ENCODE data around the gene FNDC4.

Gene FNDC4

DNA sequence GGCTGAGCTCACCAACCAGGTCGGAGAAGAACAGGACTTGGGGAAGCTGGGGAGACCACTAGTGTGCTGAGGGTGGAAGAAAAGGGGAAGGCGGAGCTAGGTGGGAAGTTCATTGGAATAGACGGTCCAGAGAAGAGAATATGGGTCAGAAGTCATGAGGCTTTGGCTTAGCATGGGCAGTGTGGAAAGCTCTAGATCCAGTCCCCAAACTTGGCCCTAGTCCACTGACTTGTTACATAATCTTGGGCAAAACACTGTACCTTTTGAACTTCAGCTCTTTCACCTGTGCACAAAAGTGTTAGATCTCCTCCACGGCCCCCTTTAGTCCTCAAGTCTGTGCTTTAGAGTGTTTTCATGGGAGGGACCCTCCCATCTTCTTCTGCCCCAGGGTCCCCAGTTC is 12.3 kb upstream of the FNDC4 start:
- H3K4me3 ChIP-seq (replicated peaks; ENCODE audit: insufficient read depth, low read length) = no peak overlapping the region
- peaks cover 3% of the 10 kb centered on the region for H3K27me3 ChIP-seq (ENCODE audit: insufficient read depth, poor library complexity, severe bottlenecking)
- TF ChIP-seq, protein P1, sequence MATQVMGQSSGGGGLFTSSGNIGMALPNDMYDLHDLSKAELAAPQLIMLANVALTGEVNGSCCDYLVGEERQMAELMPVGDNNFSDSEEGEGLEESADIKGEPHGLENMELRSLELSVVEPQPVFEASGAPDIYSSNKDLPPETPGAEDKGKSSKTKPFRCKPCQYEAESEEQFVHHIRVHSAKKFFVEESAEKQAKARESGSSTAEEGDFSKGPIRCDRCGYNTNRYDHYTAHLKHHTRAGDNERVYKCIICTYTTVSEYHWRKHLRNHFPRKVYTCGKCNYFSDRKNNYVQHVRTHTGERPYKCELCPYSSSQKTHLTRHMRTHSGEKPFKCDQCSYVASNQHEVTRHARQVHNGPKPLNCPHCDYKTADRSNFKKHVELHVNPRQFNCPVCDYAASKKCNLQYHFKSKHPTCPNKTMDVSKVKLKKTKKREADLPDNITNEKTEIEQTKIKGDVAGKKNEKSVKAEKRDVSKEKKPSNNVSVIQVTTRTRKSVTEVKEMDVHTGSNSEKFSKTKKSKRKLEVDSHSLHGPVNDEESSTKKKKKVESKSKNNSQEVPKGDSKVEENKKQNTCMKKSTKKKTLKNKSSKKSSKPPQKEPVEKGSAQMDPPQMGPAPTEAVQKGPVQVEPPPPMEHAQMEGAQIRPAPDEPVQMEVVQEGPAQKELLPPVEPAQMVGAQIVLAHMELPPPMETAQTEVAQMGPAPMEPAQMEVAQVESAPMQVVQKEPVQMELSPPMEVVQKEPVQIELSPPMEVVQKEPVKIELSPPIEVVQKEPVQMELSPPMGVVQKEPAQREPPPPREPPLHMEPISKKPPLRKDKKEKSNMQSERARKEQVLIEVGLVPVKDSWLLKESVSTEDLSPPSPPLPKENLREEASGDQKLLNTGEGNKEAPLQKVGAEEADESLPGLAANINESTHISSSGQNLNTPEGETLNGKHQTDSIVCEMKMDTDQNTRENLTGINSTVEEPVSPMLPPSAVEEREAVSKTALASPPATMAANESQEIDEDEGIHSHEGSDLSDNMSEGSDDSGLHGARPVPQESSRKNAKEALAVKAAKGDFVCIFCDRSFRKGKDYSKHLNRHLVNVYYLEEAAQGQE (IDR thresholded peaks at IDR 0.05; ENCODE audit: insufficient replicate concordance, low read depth) = no peak
- TF ChIP-seq, protein P2, sequence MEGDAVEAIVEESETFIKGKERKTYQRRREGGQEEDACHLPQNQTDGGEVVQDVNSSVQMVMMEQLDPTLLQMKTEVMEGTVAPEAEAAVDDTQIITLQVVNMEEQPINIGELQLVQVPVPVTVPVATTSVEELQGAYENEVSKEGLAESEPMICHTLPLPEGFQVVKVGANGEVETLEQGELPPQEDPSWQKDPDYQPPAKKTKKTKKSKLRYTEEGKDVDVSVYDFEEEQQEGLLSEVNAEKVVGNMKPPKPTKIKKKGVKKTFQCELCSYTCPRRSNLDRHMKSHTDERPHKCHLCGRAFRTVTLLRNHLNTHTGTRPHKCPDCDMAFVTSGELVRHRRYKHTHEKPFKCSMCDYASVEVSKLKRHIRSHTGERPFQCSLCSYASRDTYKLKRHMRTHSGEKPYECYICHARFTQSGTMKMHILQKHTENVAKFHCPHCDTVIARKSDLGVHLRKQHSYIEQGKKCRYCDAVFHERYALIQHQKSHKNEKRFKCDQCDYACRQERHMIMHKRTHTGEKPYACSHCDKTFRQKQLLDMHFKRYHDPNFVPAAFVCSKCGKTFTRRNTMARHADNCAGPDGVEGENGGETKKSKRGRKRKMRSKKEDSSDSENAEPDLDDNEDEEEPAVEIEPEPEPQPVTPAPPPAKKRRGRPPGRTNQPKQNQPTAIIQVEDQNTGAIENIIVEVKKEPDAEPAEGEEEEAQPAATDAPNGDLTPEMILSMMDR (IDR thresholded peaks at IDR 0.05; ENCODE audit: insufficient read depth, low read length) = no peak
- TF ChIP-seq SPI1 (IDR thresholded peaks at IDR 0.05; ENCODE audit: borderline replicate concordance, low read depth) = no peak
- no peak for TF ChIP-seq POLR2AphosphoS5 (IDR thresholded peaks at IDR 0.05; ENCODE audit: low read depth)
- TF ChIP-seq GABPA (IDR thresholded peaks at IDR 0.05; ENCODE audit: low read depth) = no peak
- DNase-seq (ENCODE audit: low read depth in 1 of 2, low spot score in 1 of 2) = no peak
- no peak overlapping the region for H3K27ac ChIP-seq (replicated peaks)

DNA sequence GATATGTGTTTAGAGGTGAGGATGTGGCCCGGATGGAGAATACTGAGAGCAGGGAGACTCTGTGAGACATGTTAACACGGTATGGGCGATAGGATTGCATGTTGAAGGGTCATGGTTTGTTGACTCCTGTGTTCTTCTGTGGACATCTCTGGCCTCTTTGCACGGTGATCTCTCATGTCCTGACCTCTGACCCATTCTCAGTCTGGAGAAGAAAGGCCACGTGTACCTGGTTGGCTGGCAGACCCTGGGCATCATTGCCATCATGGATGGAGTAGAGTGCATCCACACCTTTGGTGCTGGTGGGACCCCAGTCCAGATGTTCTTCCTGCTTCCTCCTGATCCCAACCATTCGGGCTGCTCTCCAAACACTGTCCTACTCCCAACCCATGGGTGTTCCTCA is 11.6 kb upstream of the FNDC4 start:
- DNase-seq (ENCODE audit: low read depth in 1 of 2, low spot score in 1 of 2) = no peak
- no peak overlapping the region for H3K4me3 ChIP-seq (replicated peaks; ENCODE audit: insufficient read depth, low read length)
- H3K27ac ChIP-seq (replicated peaks) = no peak overlapping the region
- TF ChIP-seq, protein P1 (IDR thresholded peaks at IDR 0.05; ENCODE audit: insufficient replicate concordance, low read depth) = no peak
- TF ChIP-seq SPI1 (IDR thresholded peaks at IDR 0.05; ENCODE audit: borderline replicate concordance, low read depth) = no peak
- TF ChIP-seq, protein P2 (IDR thresholded peaks at IDR 0.05; ENCODE audit: insufficient read depth, low read length) = no peak
- no peak for TF ChIP-seq GABPA (IDR thresholded peaks at IDR 0.05; ENCODE audit: low read depth)
- no peak for TF ChIP-seq POLR2AphosphoS5 (IDR thresholded peaks at IDR 0.05; ENCODE audit: low read depth)
- H3K27me3 ChIP-seq (ENCODE audit: insufficient read depth, poor library complexity, severe bottlenecking) = peaks cover 3% of the 10 kb centered on the region

DNA sequence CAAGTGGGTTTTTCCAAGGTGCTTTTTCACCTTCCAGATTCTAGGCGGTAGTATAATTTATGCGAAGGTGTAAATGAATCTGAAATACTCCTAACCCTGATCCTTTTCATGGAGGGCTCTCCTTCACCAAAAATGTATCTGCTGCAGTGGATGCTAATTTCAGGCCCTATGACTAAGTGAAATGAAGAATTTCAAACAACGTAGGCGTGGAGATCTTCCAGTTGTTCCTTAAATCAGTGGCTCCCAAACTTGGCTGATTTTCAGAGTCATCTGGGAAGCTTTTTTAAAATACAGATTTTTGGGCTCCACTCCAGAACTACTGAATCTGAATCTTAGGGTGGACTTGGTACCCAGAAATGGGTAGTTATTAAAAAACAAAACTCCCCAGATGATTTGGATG is 7.1 kb upstream of the FNDC4 start:
- DNase-seq (ENCODE audit: low read depth in 1 of 2, low spot score in 1 of 2) = no peak
- TF ChIP-seq POLR2AphosphoS5 (IDR thresholded peaks at IDR 0.05; ENCODE audit: low read depth) (no peak), SPI1 (IDR thresholded peaks at IDR 0.05; ENCODE audit: borderline replicate concordance, low read depth) (no peak), GABPA (IDR thresholded peaks at IDR 0.05; ENCODE audit: low read depth) (no peak)
- TF ChIP-seq, protein P2 (IDR thresholded peaks at IDR 0.05; ENCODE audit: insufficient read depth, low read length) = no peak
- TF ChIP-seq, protein P1 (IDR thresholded peaks at IDR 0.05; ENCODE audit: insufficient replicate concordance, low read depth) = no peak
- Histone ChIP-seq H3K27me3 (ENCODE audit: insufficient read depth, poor library complexity, severe bottlenecking) (peaks cover 2% of the 10 kb centered on the region), H3K4me3 (replicated peaks; ENCODE audit: insufficient read depth, low read length) (no peak overlapping the region), H3K27ac (replicated peaks) (no peak overlapping the region)

All from HL-60 (cell line).